CD4-positive, alpha-beta T cell treated with Interleukin-4 for 4 hours (primary cell): ENCODE data around the gene TBC1D13.
A peak's percentile ranks its signal among the peaks of the same experiment; 100 is the strongest.
"Not testable (repeated sequence)": the region's sequence is repeated elsewhere in the genome, so short reads cannot be mapped to it uniquely, and the experiment has no call there.

Experiments
- DNase-seq: peaks from one replicate; pipeline ENCODE4 v3.0.0-alpha.2; 2020

TBC1D13 gene

GRCh38 chr9:128786681-128787601 is at the start of gene TBC1D13:
TSS of gene TBC1D13 (plus strand) at chr9:128787253. CDS start at chr9:128787354, 101 bp downstream.
- peak; percentile 85 for DNase-seq

- DNase-seq, result no peak
Observed at GRCh38 chr9:128742401-128742800, 44.7 kb upstream of the TBC1D13 start.

- no peak for DNase-seq
Observed at GRCh38 chr9:128743421-128743820, 43.6 kb upstream of the TBC1D13 start.

- DNase-seq, result no peak
Observed at GRCh38 chr9:128747241-128747640, 39.8 kb upstream of the TBC1D13 start.

GRCh38 chr9:128750926-128751595 is 36.0 kb upstream of the TBC1D13 start:
- no peak for DNase-seq

- no peak for DNase-seq
Observed at GRCh38 chr9:128753627-128754026, 33.4 kb upstream of the TBC1D13 start.

GRCh38 chr9:128757602-128758001 is 29.5 kb upstream of the TBC1D13 start:
- DNase-seq, result no peak

- DNase-seq, result no peak
Observed at GRCh38 chr9:128762671-128763449, 24.2 kb upstream of the TBC1D13 start.

GRCh38 chr9:128764361-128764760 is 22.7 kb upstream of the TBC1D13 start:
- no peak for DNase-seq

GRCh38 chr9:128765499-128765898 is 21.6 kb upstream of the TBC1D13 start:
- no peak for DNase-seq

- no peak for DNase-seq
Observed at GRCh38 chr9:128768606-128769005, 18.4 kb upstream of the TBC1D13 start.

GRCh38 chr9:128770286-128771030 is 16.6 kb upstream of the TBC1D13 start:
- DNase-seq, result no peak

- peak; percentile 0 for DNase-seq
Observed at GRCh38 chr9:128771094-128771721, 15.8 kb upstream of the TBC1D13 start.

GRCh38 chr9:128771745-128772519 is 15.1 kb upstream of the TBC1D13 start, which contains the start of gene ZER1:
TSS of gene ZER1 (minus strand) at chr9:128771927. CDS start at chr9:128755565, 16,362 bp downstream.
- peak; percentile 86 for DNase-seq

- no peak for DNase-seq
Observed at GRCh38 chr9:128773049-128773448, 14.0 kb upstream of the TBC1D13 start.

- no peak for DNase-seq
Observed at GRCh38 chr9:128774804-128775203, 12.2 kb upstream of the TBC1D13 start.

GRCh38 chr9:128780093-128780492 is 7.0 kb upstream of the TBC1D13 start:
- DNase-seq, result not testable (repeated sequence)

GRCh38 chr9:128781187-128782070 is 5.6 kb upstream of the TBC1D13 start:
- no peak for DNase-seq

- DNase-seq, result no peak
Observed at GRCh38 chr9:128782669-128783068, 4.4 kb upstream of the TBC1D13 start.

GRCh38 chr9:128785427-128785826 is 1.6 kb upstream of the TBC1D13 start:
- no peak for DNase-seq
